ENCODE measurements around the gene SHROOM3. TPM values are rescaled to one million over a fixed set of nuclear protein-coding genes. Genes with fewer than 3 reads are reported as not detected.
A peak's percentile ranks its signal among the peaks of the same experiment; 100 is the strongest.

SHROOM3 gene
- total RNA-seq, 1 donor from 2014 or later = 192 TPM

GRCh38 chr4:76760193-76760592, 325.2 kb downstream of the SHROOM3 start:
- Histone ChIP-seq H3K27ac (no peak overlapping the region), H3K27me3 (no peaks in the 10 kb centered on the region), H3K36me3 (peaks cover 44 to 46% of the 10 kb centered on the region in 2 donors), H3K4me3 (no peak overlapping the region), H3K4me1 (peaks cover 8% of the 10 kb centered on the region in 2 donors), H3K9me3 (no peaks in the 10 kb centered on the region)
- intact Hi-C loops (cut with DNase I) = no loop called here
- TF ChIP-seq CTCF (IDR thresholded peaks at IDR 0.05) = no peak
- DNase-seq (ENCODE audit: low spot score in 2 of 2) = no peak

DNA sequence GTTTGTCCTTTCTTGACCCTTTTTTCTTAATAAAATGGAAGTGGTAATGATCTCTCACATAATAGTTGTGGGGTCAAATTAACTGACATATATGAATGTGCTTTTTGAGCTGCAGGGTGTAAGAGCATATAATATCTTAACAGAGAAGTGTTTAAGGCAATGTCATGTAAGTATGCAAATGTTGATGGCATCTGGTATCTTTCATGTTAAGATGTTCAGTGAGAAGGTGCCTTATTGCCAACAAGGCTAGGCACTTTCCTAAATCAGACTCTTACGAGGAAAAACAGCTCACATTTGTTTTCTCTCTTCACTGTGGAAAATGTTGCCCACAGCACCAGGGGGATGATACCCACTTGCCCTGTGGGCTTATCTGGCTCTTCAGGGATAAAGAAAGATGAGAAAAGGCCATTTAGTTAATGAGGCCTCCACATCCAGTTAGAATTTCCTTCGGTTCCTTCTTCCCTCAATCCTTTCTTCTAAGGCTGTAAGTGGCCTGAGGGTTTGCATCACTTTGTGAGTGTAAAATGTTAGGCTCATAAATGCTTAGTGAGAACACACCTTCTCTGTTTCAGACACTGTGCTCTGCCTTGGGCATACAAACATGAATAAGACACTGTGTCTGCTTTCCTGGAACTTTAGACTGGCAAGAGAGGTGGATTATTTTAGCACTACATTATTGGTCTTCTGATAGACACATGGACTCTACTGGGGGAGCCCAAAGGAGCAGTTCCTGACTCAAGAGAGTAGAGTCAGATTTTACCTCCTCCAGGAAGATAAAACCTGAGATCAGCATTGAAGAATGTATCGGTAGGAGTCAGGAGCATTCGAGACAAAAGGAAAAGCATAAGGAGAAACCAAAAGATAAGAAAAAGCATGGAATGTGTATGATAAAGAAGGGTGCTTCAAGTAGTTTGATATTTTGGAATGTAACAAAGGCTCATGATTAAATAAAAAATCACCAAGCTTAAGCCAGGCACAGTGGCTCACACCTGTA, 327.4 kb downstream of the SHROOM3 start:
- Histone ChIP-seq H3K4me1 (peaks cover under 1 to 8% of the 10 kb centered on the region in 2 donors), H3K27ac (no peak overlapping the region), H3K36me3 (peaks cover 36 to 41% of the 10 kb centered on the region in 2 donors), H3K9me3 (no peaks in the 10 kb centered on the region), H3K4me3 (no peak overlapping the region), H3K27me3 (no peaks in the 10 kb centered on the region)
- intact Hi-C loops (cut with DNase I) = no loop called here
- no peak for TF ChIP-seq CTCF (IDR thresholded peaks at IDR 0.05)
- DNase-seq (ENCODE audit: low spot score in 2 of 2) = no peak

GRCh38 chr4:76764251-76764650, 329.2 kb downstream of the SHROOM3 start:
- intact Hi-C loops (cut with DNase I) = no loop called here

DNA sequence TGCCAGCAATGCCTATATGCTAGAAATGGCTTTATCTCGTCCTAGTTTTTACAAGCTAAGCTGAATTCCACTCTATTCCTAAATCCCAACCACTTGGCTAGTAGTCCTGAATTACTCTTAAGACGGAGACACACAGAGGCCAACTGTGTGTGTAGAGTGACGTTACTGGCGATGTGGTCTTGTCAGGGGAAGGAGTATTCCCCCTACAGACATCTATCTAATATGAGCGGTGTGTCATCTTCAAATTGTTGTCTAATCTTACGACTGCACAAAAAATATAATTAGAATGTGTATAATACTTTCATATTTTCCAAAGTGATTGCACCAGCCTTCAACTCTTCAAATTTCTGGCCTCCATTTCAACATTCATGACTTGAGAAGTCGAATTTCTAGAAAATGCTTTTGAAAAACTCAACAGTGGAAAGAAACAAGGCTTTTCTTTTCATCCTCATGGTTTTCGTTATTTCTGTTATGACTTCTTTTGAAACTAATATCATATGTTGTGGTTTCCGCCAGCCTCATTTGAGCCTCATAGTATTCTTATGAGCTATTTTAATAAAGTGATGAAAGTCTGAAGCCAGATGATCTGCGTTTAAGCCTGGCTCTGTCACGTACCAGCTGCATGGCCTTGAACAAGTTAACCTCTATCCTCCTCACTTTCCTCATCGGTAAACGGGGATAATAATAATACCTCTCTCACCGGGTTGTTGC, 330.6 kb downstream of the SHROOM3 start:
- no peaks in the 10 kb centered on the region for H3K4me1 ChIP-seq
- H3K9me3 ChIP-seq = no peaks in the 10 kb centered on the region
- no peak for TF ChIP-seq CTCF (IDR thresholded peaks at IDR 0.05)
- no peak for DNase-seq (ENCODE audit: low spot score in 2 of 2)
- intact Hi-C loops (cut with DNase I) = no loop called here
- no peaks in the 10 kb centered on the region for H3K27me3 ChIP-seq
- no peak overlapping the region for H3K4me3 ChIP-seq
- peaks cover 35 to 48% of the 10 kb centered on the region in 2 donors for H3K36me3 ChIP-seq
- H3K27ac ChIP-seq = no peak overlapping the region

More at GRCh38 chr4:76764251-76764650, 329.2 kb downstream of the SHROOM3 start:
- Histone ChIP-seq H3K4me1 (no peaks in the 10 kb centered on the region), H3K27ac (peak overlapping the region; percentile 7 to 19), H3K36me3 (peaks cover 43 to 47% of the 10 kb centered on the region in 2 donors), H3K9me3 (no peaks in the 10 kb centered on the region), H3K27me3 (no peaks in the 10 kb centered on the region), H3K4me3 (no peak overlapping the region)
- no peak for TF ChIP-seq CTCF (IDR thresholded peaks at IDR 0.05)
- DNase-seq (ENCODE audit: low spot score in 2 of 2) = no peak

DNA sequence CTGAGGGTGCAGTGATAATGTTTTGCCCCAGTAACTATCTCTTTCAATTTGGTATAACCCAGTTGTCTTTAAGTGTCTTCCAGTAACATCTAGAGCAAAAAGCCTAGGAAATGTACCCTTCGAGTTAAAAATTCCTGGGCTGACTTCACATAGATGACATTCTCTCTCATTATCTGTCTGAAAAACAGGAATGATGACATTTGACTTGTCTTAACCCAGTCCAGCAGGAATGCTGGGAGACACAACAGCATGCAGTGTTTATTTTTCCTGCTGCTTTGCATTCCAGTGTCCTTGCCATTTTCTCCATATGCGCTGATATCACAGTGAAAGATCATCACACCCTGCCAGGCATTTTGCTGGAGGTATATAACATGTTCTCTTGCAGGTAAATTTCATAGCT, 333.0 kb downstream of the SHROOM3 start:
- Histone ChIP-seq H3K4me1 (no peaks in the 10 kb centered on the region), H3K4me3 (no peak overlapping the region), H3K27ac (no peak overlapping the region), H3K9me3 (no peaks in the 10 kb centered on the region), H3K27me3 (no peaks in the 10 kb centered on the region), H3K36me3 (peaks cover 48 to 55% of the 10 kb centered on the region in 2 donors)
- no peak for TF ChIP-seq CTCF (IDR thresholded peaks at IDR 0.05)
- DNase-seq (ENCODE audit: low spot score in 2 of 2) = no peak
- intact Hi-C loops (cut with DNase I) = no loop called here

All from ascending aorta (tissue), 2 donors.